LNCaP clone FGC (cell line): ENCODE data around the gene SSTR5.
"Not testable (repeated sequence)": the region's sequence is repeated elsewhere in the genome, so short reads cannot be mapped to it uniquely, and the experiment has no call there.

ENCODE experiments used
- DNase-seq: peaks from one replicate; pipeline ENCODE4 v3.0.0-alpha.2; 2011; ENCODE audit warnings: low read depth
- H3K4me3 ChIP-seq: 2 replicates; pipeline ENCODE4 v1.5.1; 2011; ENCODE audit warnings: mild to moderate bottlenecking, low read depth, low read length, control low read depth
- TF ChIP-seq, protein P1 (sequence below): IDR thresholded peaks from 2 replicates; pipeline ENCODE4 v1.5.1; 2012; ENCODE audit warnings: mild to moderate bottlenecking; ENCODE audit not compliant: control insufficient read depth, insufficient read depth; ENCODE audit errors: extremely low read depth

The SSTR5 gene

DNA sequence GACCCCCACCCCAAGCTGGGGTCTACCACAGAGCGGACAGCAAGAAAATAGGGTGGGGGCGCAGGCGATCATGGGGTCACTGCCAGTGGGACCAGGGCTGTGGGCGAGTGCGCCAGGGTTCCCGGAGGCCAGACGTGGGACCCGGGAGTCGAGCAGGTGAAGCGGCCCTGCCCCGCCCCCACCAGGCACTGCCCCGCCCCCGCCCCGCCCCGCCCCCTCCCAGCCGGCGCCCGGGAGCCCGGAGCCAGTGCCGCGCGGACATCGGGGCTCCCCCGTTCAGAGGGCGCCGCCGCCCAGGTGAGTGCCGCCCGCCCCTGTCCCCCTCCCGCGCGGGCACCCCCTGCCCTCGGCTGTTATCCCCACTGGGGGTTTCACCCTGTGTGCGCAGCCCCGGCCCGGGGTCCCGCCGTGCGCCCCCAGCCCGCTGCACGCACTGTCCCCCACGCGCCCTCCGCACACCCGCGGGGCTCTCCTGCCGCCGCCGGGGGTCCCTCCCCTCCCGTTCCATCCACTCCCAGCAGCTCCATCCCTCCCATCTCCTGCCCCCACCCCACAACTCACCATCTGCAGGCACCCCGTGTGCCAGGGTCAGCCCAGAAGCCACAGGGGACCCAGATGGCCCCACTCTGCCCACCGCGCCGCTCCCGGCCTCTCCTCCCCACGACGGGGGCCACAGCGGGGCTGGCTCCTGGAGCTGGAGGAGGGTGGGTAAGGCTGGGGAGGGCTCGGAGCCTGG, at the start of gene SSTR5:
Gene SSTR5 (plus strand): TSS at position 222 of the 736 bp plus-strand sequence. CDS start 6,122 bp downstream, outside the sequence.
- H3K4me3 ChIP-seq = no peak within 1 kb of the TSS
- no peak for DNase-seq
- TF ChIP-seq, protein P1, sequence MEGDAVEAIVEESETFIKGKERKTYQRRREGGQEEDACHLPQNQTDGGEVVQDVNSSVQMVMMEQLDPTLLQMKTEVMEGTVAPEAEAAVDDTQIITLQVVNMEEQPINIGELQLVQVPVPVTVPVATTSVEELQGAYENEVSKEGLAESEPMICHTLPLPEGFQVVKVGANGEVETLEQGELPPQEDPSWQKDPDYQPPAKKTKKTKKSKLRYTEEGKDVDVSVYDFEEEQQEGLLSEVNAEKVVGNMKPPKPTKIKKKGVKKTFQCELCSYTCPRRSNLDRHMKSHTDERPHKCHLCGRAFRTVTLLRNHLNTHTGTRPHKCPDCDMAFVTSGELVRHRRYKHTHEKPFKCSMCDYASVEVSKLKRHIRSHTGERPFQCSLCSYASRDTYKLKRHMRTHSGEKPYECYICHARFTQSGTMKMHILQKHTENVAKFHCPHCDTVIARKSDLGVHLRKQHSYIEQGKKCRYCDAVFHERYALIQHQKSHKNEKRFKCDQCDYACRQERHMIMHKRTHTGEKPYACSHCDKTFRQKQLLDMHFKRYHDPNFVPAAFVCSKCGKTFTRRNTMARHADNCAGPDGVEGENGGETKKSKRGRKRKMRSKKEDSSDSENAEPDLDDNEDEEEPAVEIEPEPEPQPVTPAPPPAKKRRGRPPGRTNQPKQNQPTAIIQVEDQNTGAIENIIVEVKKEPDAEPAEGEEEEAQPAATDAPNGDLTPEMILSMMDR = no peak

DNA sequence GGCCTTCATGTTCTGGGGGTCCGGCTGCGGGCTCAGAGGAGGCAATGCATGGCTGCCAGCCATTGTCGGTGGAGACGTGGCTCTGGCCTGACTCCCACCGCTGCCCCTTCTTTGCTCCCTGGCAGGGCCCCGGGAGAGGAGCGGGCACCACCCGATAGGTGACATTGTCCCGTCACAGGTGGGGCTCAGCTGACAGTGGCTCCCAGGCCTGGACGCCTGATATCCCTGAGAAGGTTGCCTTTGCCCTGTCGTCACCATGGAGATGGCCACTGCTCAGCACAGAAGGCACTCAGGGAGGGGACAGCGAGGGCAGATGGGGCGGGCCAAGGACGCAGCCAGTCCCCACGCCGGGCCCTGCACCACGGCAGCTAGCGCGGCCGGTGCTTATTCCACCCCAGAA, 48.4 kb upstream of the SSTR5 start:
- H3K4me3 ChIP-seq = no peak overlapping the region
- DNase-seq = no peak
- TF ChIP-seq, protein P1 = no peak

DNA sequence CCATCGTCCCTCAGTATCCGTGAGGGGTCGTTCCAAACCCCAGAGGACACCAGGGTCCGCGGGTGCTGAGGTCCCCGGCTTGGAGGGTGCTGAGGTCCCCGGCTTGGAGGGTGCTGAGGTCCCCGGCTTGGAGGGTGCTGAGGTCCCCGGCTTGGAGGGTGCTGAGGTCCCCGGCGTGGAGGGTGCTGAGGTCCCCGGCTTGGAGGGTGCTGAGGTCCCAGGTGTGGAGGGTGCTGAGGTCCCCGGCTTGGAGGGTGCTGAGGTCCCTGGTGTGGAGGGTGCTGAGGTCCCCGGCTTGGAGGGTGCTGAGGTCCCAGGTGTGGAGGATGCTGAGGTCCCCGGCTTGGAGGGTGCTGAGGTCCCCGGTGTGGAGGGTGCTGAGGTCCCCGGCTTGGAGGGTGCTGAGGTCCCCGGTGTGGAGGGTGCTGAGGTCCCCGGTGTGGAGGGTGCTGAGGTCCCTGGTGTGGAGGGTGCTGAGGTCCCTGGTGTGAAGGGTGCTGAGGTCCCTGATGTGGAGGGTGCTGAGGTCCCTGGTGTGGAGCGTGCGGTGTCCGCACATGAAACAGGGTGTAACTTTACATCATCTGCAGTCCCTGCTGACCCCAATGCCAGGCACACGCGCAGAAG, 47.3 kb upstream of the SSTR5 start:
- DNase-seq = not testable (repeated sequence)

DNA sequence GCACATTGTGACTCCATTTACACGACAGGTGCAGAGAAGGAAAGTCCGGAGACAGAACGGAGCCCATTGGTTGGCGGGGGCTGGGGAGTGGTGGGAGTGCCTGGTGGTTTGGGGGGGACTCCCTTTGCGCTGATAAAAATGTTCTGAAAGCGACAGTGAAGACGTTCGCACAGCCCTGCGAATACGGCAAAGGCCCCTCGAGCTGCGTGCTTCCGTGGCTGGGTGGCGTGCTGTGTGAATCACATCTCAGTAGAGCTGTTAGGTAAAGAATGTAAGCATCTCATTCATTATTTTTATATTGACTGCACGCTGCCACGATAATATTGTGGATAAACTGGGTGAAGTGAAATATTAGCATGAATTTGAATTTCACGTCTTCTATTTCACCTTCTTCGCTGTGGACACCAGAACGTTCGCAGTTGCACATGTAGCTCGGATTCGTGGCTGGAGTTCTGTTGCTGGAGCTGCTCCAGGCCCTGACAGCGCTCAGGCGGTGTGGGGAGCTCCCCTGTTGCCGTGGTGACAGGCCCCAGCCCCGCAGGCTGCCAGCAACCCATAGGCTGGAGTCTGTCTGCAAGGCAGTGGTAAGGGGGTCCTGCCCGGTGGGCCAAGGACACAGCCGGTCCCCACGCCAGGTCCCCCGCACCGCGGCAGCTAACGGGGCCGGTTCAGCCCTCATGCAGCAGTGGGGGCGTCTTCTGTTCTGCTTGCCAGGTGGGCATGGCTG, 46.3 kb upstream of the SSTR5 start:
- TF ChIP-seq, protein P1 = no peak
- H3K4me3 ChIP-seq = no peak overlapping the region
- no peak for DNase-seq

More for the DNA sequence above, 47.3 kb upstream of the SSTR5 start:
- not testable (repeated sequence) for H3K4me3 ChIP-seq

DNA sequence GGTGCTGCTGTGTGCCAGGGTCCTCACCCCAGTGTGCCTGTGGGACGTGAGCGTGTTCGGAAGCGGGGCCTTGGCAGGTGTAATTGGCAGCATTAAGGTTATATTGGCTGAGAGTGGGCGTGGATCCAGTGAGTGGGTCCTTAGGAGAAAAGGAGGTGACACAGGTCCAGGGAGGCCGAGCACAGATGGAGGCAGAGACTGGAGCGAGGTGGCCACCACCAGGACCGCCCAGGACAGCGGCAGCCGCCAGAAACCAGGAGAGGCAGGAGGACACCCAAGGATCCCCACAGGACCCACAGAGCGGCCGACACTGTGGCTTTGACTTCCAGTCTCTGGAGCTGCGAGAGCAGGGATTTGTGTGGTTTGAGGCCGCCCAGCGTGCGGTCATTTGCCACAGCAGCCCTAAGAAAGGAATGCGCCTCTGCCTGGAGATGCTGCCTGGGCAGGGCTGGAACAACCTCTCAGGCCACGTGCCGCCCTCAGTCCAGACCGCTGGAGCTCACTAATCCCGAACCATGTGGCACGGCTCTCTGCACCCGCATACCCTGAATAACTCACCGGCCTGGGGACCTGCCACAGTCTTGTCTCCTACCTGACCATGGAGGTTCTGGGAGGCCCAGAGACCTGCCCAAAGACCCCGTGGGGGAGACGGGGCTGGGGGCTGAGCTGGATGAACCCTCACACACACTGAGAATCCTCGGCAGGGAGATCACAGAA, 45.6 kb upstream of the SSTR5 start:
- no peak for DNase-seq
- H3K4me3 ChIP-seq = no peak overlapping the region
- TF ChIP-seq, protein P1 = no peak

GRCh38 chr16:1027501-1027815, 45.1 kb upstream of the SSTR5 start:
- no peak for DNase-seq
- TF ChIP-seq, protein P1 = no peak
- H3K4me3 ChIP-seq = no peak overlapping the region

GRCh38 chr16:1028056-1028455, 44.5 kb upstream of the SSTR5 start:
- no peak for DNase-seq
- no peak overlapping the region for H3K4me3 ChIP-seq
- TF ChIP-seq, protein P1 = no peak
